GM21526 (cell line): ENCODE measurements around the gene RHO.
"Not testable (repeated sequence)": the region's sequence is repeated elsewhere in the genome, so short reads cannot be mapped to it uniquely, and the experiment has no call there.

Source experiments
- ATAC-seq: cut with Tn5 transposase; IDR thresholded peaks from one replicate; pipeline ENCODE4 v1.9.1; 2021; ENCODE audit warnings: moderate library complexity; ENCODE audit not compliant: unreplicated experiment, low FRiP score

Gene RHO

GRCh38 chr3:129498603-129499488 lies 29.6 kb upstream of the RHO start:
- not testable (repeated sequence) for ATAC-seq

GRCh38 chr3:129499604-129500333 lies 28.7 kb upstream of the RHO start:
- not testable (repeated sequence) for ATAC-seq

GRCh38 chr3:129500334-129500658 lies 28.1 kb upstream of the RHO start:
- no peak for ATAC-seq

GRCh38 chr3:129501630-129502029 lies 26.8 kb upstream of the RHO start:
- no peak for ATAC-seq

- ATAC-seq, result no peak
Observed at GRCh38 chr3:129502641-129503408, 25.6 kb upstream of the RHO start.

GRCh38 chr3:129503471-129504291 lies 24.8 kb upstream of the RHO start:
- no peak for ATAC-seq

- ATAC-seq, result no peak
Observed at GRCh38 chr3:129504471-129505100, 23.9 kb upstream of the RHO start.

GRCh38 chr3:129505341-129505740 lies 23.1 kb upstream of the RHO start:
- ATAC-seq, result no peak

- ATAC-seq, result no peak
Observed at GRCh38 chr3:129506231-129506742, 22.2 kb upstream of the RHO start.

- ATAC-seq, result no peak
Observed at GRCh38 chr3:129507181-129507831, 21.1 kb upstream of the RHO start.

GRCh38 chr3:129512595-129512994 lies 15.8 kb upstream of the RHO start:
- no peak for ATAC-seq

GRCh38 chr3:129513705-129514104 lies 14.7 kb upstream of the RHO start:
- ATAC-seq, result no peak

GRCh38 chr3:129514110-129514509 lies 14.3 kb upstream of the RHO start:
- ATAC-seq, result no peak

- no peak for ATAC-seq
Observed at GRCh38 chr3:129514563-129514962, 13.9 kb upstream of the RHO start.

- not testable (repeated sequence) for ATAC-seq
Observed at GRCh38 chr3:129515108-129515820, 13.2 kb upstream of the RHO start.

- not testable (repeated sequence) for ATAC-seq
Observed at GRCh38 chr3:129515821-129516432, 12.5 kb upstream of the RHO start.

- no peak for ATAC-seq
Observed at GRCh38 chr3:129517516-129517915, 10.9 kb upstream of the RHO start.

- ATAC-seq, result no peak
Observed at GRCh38 chr3:129518038-129518561, 10.3 kb upstream of the RHO start.
